GM19328 (cell line): ENCODE measurements around the gene TFPI.
"Not testable (repeated sequence)": the region's sequence is repeated elsewhere in the genome, so short reads cannot be mapped to it uniquely, and the experiment has no call there.

Experiments
- ATAC-seq: cut with Tn5 transposase; IDR thresholded peaks from one replicate; pipeline ENCODE4 v1.9.1; 2021; ENCODE audit warnings: mild to moderate bottlenecking, moderate library complexity; ENCODE audit not compliant: unreplicated experiment

TFPI gene

GRCh38 chr2:187554704-187555082 is 458 bp upstream of the TFPI start:
- no peak for ATAC-seq

- no peak for ATAC-seq
Observed at GRCh38 chr2:187552828-187553681, 1.2 kb downstream of the TFPI start.

- no peak for ATAC-seq
Observed at GRCh38 chr2:187552381-187552780, 1.9 kb downstream of the TFPI start.

- ATAC-seq: no peak
Observed at GRCh38 chr2:187550857-187551256, 3.4 kb downstream of the TFPI start.

- ATAC-seq: no peak
Observed at GRCh38 chr2:187549951-187550555, 4.2 kb downstream of the TFPI start.

- ATAC-seq: no peak
Observed at GRCh38 chr2:187549193-187549592, 5.0 kb downstream of the TFPI start.

- ATAC-seq: no peak
Observed at GRCh38 chr2:187548656-187549055, 5.6 kb downstream of the TFPI start.

- ATAC-seq: no peak
Observed at GRCh38 chr2:187547353-187547979, 6.8 kb downstream of the TFPI start.

GRCh38 chr2:187546762-187547333 is 7.4 kb downstream of the TFPI start:
- no peak for ATAC-seq

- ATAC-seq: no peak
Observed at GRCh38 chr2:187545238-187545751, 8.9 kb downstream of the TFPI start.

- ATAC-seq: no peak
Observed at GRCh38 chr2:187544371-187545080, 9.7 kb downstream of the TFPI start.

- ATAC-seq: no peak
Observed at GRCh38 chr2:187543488-187543887, 10.7 kb downstream of the TFPI start.

GRCh38 chr2:187542123-187542522 is 12.1 kb downstream of the TFPI start:
- no peak for ATAC-seq

GRCh38 chr2:187541086-187542085 is 12.8 kb downstream of the TFPI start:
- no peak for ATAC-seq

GRCh38 chr2:187538222-187538621 is 16.0 kb downstream of the TFPI start:
- ATAC-seq: not testable (repeated sequence)

- ATAC-seq: not testable (repeated sequence)
Observed at GRCh38 chr2:187535381-187535780, 18.9 kb downstream of the TFPI start.

GRCh38 chr2:187532333-187533120 is 21.7 kb downstream of the TFPI start:
- ATAC-seq: no peak

GRCh38 chr2:187529977-187530721 is 24.1 kb downstream of the TFPI start:
- no peak for ATAC-seq
